ENCODE data around the gene IGF1R.

IGF1R gene

GRCh38 chr15:98896802-98897732, 248.7 kb downstream of the IGF1R start:
- peak; percentile 100 for DNase-seq

GRCh38 chr15:98898122-98898521, 249.8 kb downstream of the IGF1R start:
- DNase-seq: no peak

GRCh38 chr15:98899272-98900021, 251.1 kb downstream of the IGF1R start:
- no peak for DNase-seq

- peak; percentile 64 for DNase-seq
These were observed 252.0 kb downstream of the IGF1R start for GRCh38 chr15:98900356-98900755.

- DNase-seq: no peak
These were observed 253.2 kb downstream of the IGF1R start for GRCh38 chr15:98901434-98902072.

- DNase-seq: no peak
These were observed 254.6 kb downstream of the IGF1R start for GRCh38 chr15:98902931-98903330.

- peak; percentile 73 for DNase-seq
These were observed 255.2 kb downstream of the IGF1R start for GRCh38 chr15:98903377-98904018.

- DNase-seq: peak; percentile 68
These were observed 256.2 kb downstream of the IGF1R start for GRCh38 chr15:98904544-98904943.

GRCh38 chr15:98905963-98906711, 257.8 kb downstream of the IGF1R start:
- peak; percentile 50 for DNase-seq

GRCh38 chr15:98906712-98907083, 258.4 kb downstream of the IGF1R start:
- DNase-seq: peak; percentile 36

GRCh38 chr15:98907927-98908471, 259.7 kb downstream of the IGF1R start:
- DNase-seq: no peak

GRCh38 chr15:98909968-98910885, 261.9 kb downstream of the IGF1R start:
- DNase-seq: no peak

- peak; percentile 91 for DNase-seq
These were observed 266.3 kb downstream of the IGF1R start for GRCh38 chr15:98914626-98915025.

- no peak for DNase-seq
These were observed 268.5 kb downstream of the IGF1R start for GRCh38 chr15:98916826-98917225.

- DNase-seq: no peak
These were observed 269.1 kb downstream of the IGF1R start for GRCh38 chr15:98917417-98917816.

- no peak for DNase-seq
These were observed 271.9 kb downstream of the IGF1R start for GRCh38 chr15:98920091-98920880.

- no peak for DNase-seq
These were observed 274.8 kb downstream of the IGF1R start for GRCh38 chr15:98923171-98923570.

GRCh38 chr15:98923579-98923978, 275.2 kb downstream of the IGF1R start:
- DNase-seq: no peak

- no peak for DNase-seq
These were observed 276.2 kb downstream of the IGF1R start for GRCh38 chr15:98924401-98925049.

Measured in EL (cell line).